Measurements from ENCODE around the gene TPTE.
"Not testable (repeated sequence)": the region's sequence is repeated elsewhere in the genome, so short reads cannot be mapped to it uniquely, and the experiment has no call there.

Gene TPTE

GRCh38 chr21:10511116-10511515, 10.3 kb upstream of the TPTE start:
- H3K79me2 ChIP-seq (ENCODE audit: low read length): no peaks in the 10 kb centered on the region

DNA sequence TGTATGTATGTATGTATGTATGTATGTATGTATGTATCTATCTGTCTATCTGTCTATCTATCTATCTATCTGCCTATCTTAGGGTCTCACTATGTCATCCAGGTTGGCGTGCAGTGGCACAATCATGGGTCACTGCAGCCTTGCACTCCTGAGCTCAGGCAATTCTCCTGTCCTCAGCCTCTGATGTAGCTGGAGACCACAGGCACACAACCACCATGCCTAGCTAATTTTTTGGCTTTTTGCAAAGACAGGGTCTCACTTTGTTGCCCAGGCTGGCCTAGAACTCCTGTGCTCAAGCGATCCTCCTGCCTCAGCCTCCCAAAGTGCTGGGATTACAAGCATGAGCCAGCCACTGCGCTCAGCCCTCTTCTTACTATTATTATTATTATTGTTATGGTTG, 4.5 kb upstream of the TPTE start:
- H3K27me3 ChIP-seq (ENCODE audit: low read depth, low read length); H4K20me1 ChIP-seq (ENCODE audit: insufficient read depth, low read length); H2AFZ ChIP-seq (ENCODE audit: low read depth, low read length); H3K4me3 ChIP-seq (ENCODE audit: low read length); H3K27ac ChIP-seq (ENCODE audit: low read length); H3K9ac ChIP-seq (ENCODE audit: low read length); H3K4me1 ChIP-seq (ENCODE audit: low read length); H3K79me2 ChIP-seq (ENCODE audit: low read length); H3K9me3 ChIP-seq (ENCODE audit: insufficient read depth, low read length); H3K4me2 ChIP-seq (ENCODE audit: low read length); H3K36me3 ChIP-seq (replicated peaks; ENCODE audit: low read depth, low read length): not testable (repeated sequence)

More at GRCh38 chr21:10511116-10511515, 10.3 kb upstream of the TPTE start:
- Histone ChIP-seq H3K36me3 (replicated peaks; ENCODE audit: low read depth, low read length) (no peaks in the 10 kb centered on the region), H3K4me3 (ENCODE audit: low read length) (no peak overlapping the region), H3K9ac (ENCODE audit: low read length) (no peak overlapping the region), H3K4me2 (ENCODE audit: low read length) (no peak overlapping the region), H2AFZ (ENCODE audit: low read depth, low read length) (no peak overlapping the region), H4K20me1 (ENCODE audit: insufficient read depth, low read length) (no peaks in the 10 kb centered on the region), H3K9me3 (ENCODE audit: insufficient read depth, low read length) (no peaks in the 10 kb centered on the region), H3K27ac (ENCODE audit: low read length) (no peak overlapping the region), H3K27me3 (ENCODE audit: low read depth, low read length) (no peaks in the 10 kb centered on the region), H3K4me1 (ENCODE audit: low read length) (no peaks in the 10 kb centered on the region)
- no peak for TF ChIP-seq CTCF (IDR thresholded peaks at IDR 0.05; ENCODE audit: low read depth, low read length)
- TF ChIP-seq EZH2phosphoT487 (IDR thresholded peaks at IDR 0.05; ENCODE audit: low read depth): no peak

DNA sequence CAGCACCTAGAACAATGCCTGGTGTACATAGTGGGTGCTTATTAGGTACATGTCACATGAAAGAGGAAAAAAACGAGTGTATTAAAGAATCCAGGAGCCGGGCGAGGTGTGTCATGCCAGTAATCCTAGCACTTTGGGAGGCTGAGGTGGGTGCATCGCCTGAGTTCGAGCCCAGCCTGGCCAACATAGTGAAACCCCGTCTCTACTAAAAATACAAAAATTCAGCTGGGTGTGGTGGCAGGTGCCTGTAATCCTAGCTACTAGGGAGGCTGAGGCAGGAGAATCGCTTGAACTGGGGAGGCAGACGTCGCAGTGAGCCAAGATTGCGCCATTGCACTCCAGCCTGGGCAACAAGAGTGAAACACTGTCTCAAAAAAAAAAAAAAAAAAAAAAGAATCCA, 3.5 kb upstream of the TPTE start:
- H3K9me3 ChIP-seq (ENCODE audit: insufficient read depth, low read length); H4K20me1 ChIP-seq (ENCODE audit: insufficient read depth, low read length); H3K27me3 ChIP-seq (ENCODE audit: low read depth, low read length); H3K4me2 ChIP-seq (ENCODE audit: low read length); H3K9ac ChIP-seq (ENCODE audit: low read length); H3K79me2 ChIP-seq (ENCODE audit: low read length); H2AFZ ChIP-seq (ENCODE audit: low read depth, low read length); H3K4me1 ChIP-seq (ENCODE audit: low read length); H3K36me3 ChIP-seq (replicated peaks; ENCODE audit: low read depth, low read length); H3K27ac ChIP-seq (ENCODE audit: low read length); H3K4me3 ChIP-seq (ENCODE audit: low read length): not testable (repeated sequence)

DNA sequence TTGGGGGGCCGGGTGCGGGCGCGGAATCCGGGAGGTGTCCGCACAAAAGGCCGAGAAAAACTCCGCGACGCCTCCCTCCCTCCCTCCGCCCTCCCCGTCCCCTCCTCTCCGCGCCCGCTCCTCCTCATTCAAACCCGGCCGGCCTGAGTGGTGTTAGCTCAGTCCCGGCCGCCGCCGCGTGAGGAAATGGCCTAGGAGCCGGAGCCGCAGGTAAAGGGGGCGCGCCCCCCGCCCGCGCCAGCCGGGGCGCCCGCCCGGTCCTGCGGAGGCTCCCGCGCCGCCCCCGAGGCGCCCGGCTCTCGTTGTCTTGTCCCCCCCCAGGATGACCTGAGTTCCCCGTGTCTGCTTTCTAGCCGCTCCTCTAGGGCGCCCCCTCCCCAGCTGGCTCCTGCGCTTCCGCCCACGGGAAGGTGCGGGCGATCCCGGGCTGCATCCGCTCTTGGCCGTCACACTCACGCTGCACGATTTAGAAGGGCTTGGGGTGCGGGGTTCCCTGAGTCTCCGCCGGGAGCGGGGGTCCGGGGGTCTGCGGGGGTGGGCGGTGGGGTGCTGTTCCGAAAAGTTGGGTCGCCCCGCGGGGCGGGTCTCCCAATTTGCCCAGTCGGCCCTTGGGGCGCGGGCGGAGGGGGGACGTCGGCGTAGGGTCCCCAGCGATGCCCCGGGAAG, 585 bp downstream of the TPTE start:
- H3K4me1 ChIP-seq (ENCODE audit: low read length); H3K27me3 ChIP-seq (ENCODE audit: low read depth, low read length); H3K36me3 ChIP-seq (replicated peaks; ENCODE audit: low read depth, low read length); H2AFZ ChIP-seq (ENCODE audit: low read depth, low read length); H3K9ac ChIP-seq (ENCODE audit: low read length); H3K4me3 ChIP-seq (ENCODE audit: low read length); H3K9me3 ChIP-seq (ENCODE audit: insufficient read depth, low read length); H3K27ac ChIP-seq (ENCODE audit: low read length); H4K20me1 ChIP-seq (ENCODE audit: insufficient read depth, low read length); H3K79me2 ChIP-seq (ENCODE audit: low read length); H3K4me2 ChIP-seq (ENCODE audit: low read length): not testable (repeated sequence)

GRCh38 chr21:10539956-10540355, 18.6 kb downstream of the TPTE start:
- Histone ChIP-seq H3K27ac (ENCODE audit: low read length) (no peak overlapping the region), H3K4me3 (ENCODE audit: low read length) (no peak overlapping the region), H3K79me2 (ENCODE audit: low read length) (no peaks in the 10 kb centered on the region; the same call in 1 of the 2 replicates), H3K27me3 (ENCODE audit: low read depth, low read length) (no peaks in the 10 kb centered on the region), H3K4me2 (ENCODE audit: low read length) (no peak overlapping the region), H4K20me1 (ENCODE audit: insufficient read depth, low read length) (no peaks in the 10 kb centered on the region), H3K9me3 (ENCODE audit: insufficient read depth, low read length) (no peaks in the 10 kb centered on the region), H3K9ac (ENCODE audit: low read length) (no peak overlapping the region), H3K4me1 (ENCODE audit: low read length) (no peaks in the 10 kb centered on the region), H2AFZ (ENCODE audit: low read depth, low read length) (no peak overlapping the region), H3K36me3 (replicated peaks; ENCODE audit: low read depth, low read length) (no peaks in the 10 kb centered on the region)
- TF ChIP-seq EZH2phosphoT487 (IDR thresholded peaks at IDR 0.05; ENCODE audit: low read depth) (no peak), CTCF (IDR thresholded peaks at IDR 0.05; ENCODE audit: low read depth, low read length) (no peak)

- not testable (repeated sequence) for H4K20me1 ChIP-seq (ENCODE audit: insufficient read depth, low read length); H3K9ac ChIP-seq (ENCODE audit: low read length); H3K4me1 ChIP-seq (ENCODE audit: low read length); H3K9me3 ChIP-seq (ENCODE audit: insufficient read depth, low read length); H3K79me2 ChIP-seq (ENCODE audit: low read length); H3K4me3 ChIP-seq (ENCODE audit: low read length); H3K27me3 ChIP-seq (ENCODE audit: low read depth, low read length); H3K4me2 ChIP-seq (ENCODE audit: low read length); H3K36me3 ChIP-seq (replicated peaks; ENCODE audit: low read depth, low read length); H3K27ac ChIP-seq (ENCODE audit: low read length); H2AFZ ChIP-seq (ENCODE audit: low read depth, low read length)
Observed at GRCh38 chr21:10544376-10544775, 23.0 kb downstream of the TPTE start.

DNA sequence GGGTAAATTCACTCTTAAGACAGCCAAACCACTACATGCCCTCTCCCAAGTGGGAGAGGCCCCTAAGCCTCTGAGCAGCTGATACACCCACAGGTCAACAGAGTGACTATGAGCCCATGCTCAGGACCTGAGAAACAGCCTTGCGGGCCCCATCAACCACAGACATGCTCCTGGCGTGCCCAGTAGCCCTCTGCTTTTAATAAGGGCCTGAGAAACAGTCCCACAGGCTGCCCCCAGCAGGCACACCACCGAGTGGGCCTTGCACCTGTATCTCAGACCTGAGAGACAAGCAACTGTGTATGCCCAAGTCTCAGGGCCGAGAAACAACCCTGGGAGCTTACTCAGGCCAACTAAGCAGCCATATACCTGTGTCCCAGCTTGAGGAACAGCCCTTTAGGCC, 26.5 kb downstream of the TPTE start:
- not testable (repeated sequence) for H3K9ac ChIP-seq (ENCODE audit: low read length); H3K4me1 ChIP-seq (ENCODE audit: low read length); H3K27ac ChIP-seq (ENCODE audit: low read length); H2AFZ ChIP-seq (ENCODE audit: low read depth, low read length); H3K4me2 ChIP-seq (ENCODE audit: low read length); H3K27me3 ChIP-seq (ENCODE audit: low read depth, low read length); H3K36me3 ChIP-seq (replicated peaks; ENCODE audit: low read depth, low read length); H3K79me2 ChIP-seq (ENCODE audit: low read length); H3K4me3 ChIP-seq (ENCODE audit: low read length); H3K9me3 ChIP-seq (ENCODE audit: insufficient read depth, low read length); H4K20me1 ChIP-seq (ENCODE audit: insufficient read depth, low read length)

DNA sequence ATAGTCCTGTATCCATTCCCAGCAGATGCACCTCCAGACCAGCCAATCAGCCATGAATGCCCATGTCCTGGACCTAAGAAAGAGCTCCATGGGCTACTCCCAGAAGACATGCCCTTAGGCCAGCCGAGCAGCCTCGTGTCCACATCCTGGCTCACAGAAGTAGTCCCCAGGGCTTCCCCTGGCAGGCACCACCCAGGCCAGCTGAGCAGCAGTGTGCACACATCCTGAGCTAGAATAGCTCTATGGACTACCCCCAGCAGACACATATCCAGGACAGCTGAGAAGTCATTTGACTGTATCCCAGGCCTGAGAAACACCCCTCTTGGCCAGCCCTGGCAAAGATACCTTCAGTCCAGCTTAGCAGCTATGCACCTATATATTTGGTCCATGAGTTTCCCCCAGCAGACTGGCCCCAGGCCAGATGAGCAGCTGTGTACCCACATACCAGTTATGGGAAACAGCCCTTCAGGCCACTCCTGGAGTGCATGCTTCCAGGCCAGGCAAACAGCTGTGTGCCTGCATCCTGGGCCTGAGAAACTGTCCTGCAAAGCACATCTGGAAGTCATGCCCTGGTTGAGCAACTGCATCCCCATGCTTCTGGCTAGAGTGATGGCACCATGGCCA, 27.1 kb downstream of the TPTE start:
- not testable (repeated sequence) for H3K9me3 ChIP-seq (ENCODE audit: insufficient read depth, low read length)

More for the DNA sequence above, 27.1 kb downstream of the TPTE start:
- not testable (repeated sequence) for H3K9ac ChIP-seq (ENCODE audit: low read length); H3K27ac ChIP-seq (ENCODE audit: low read length); H3K27me3 ChIP-seq (ENCODE audit: low read depth, low read length); H3K79me2 ChIP-seq (ENCODE audit: low read length); H3K4me3 ChIP-seq (ENCODE audit: low read length); H3K36me3 ChIP-seq (replicated peaks; ENCODE audit: low read depth, low read length); H3K4me1 ChIP-seq (ENCODE audit: low read length); H4K20me1 ChIP-seq (ENCODE audit: insufficient read depth, low read length); H3K4me2 ChIP-seq (ENCODE audit: low read length); H2AFZ ChIP-seq (ENCODE audit: low read depth, low read length)
